Glutamatergic neuron (in vitro differentiated cells): ENCODE measurements around the gene ATF7. TPM values are rescaled to one million over a fixed set of nuclear protein-coding genes. Genes with fewer than 3 reads are reported as not detected.

Experiments used
- DNase-seq: peaks from one replicate; pipeline ENCODE4 v3.0.0; 2022
- H3K27ac Mint-ChIP-seq: one replicate; pipeline ENCODE4 v1.8.0; 2020; ENCODE audit warnings: mild to moderate bottlenecking, mixed read lengths, inconsistent platforms; ENCODE audit not compliant: unreplicated experiment
- H3K27me3 Mint-ChIP-seq: one replicate; pipeline ENCODE4 v1.8.0; 2020; ENCODE audit warnings: mild to moderate bottlenecking, moderate library complexity, mixed read lengths, inconsistent platforms; ENCODE audit not compliant: unreplicated experiment
- H3K36me3 Mint-ChIP-seq: one replicate; pipeline ENCODE4 v1.8.0; 2020; ENCODE audit warnings: mild to moderate bottlenecking, mixed read lengths, inconsistent platforms; ENCODE audit not compliant: unreplicated experiment
- H3K4me1 Mint-ChIP-seq: one replicate; pipeline ENCODE4 v1.8.0; 2020; ENCODE audit warnings: mild to moderate bottlenecking, low read depth, mixed read lengths, inconsistent platforms; ENCODE audit not compliant: unreplicated experiment
- H3K4me3 Mint-ChIP-seq: one replicate; pipeline ENCODE4 v1.8.0; 2020; ENCODE audit warnings: mild to moderate bottlenecking, mixed read lengths, inconsistent platforms; ENCODE audit not compliant: unreplicated experiment
- H3K9me3 Mint-ChIP-seq: one replicate; pipeline ENCODE4 v1.8.0; 2020; ENCODE audit warnings: mild to moderate bottlenecking, moderate library complexity, mixed read lengths, inconsistent platforms; ENCODE audit not compliant: unreplicated experiment
- CTCF ChIP-seq: fragments of 200-600 bp; sonication (generic); IDR thresholded peaks from one replicate; pipeline ENCODE4 v1.5.0; 2021; ENCODE audit not compliant: partially characterized antibody, unreplicated experiment
- total RNA-seq: library from RNA; stranded (reverse); fragmentation: NEBNext Ultra II Directional; extraction: Animal tissue kit (Norgen Biotek cat#: 25700); gene quantifications from one replicate; pipeline ENCODE4 v1.2.1, GENCODE V29; 2021; ENCODE audit not compliant: unreplicated experiment

ATF7 gene
- total RNA-seq, 1 donor from 2014 or later = 36.0 TPM

GRCh38 chr12:53462935-53463334, 163.2 kb downstream of the ATF7 start:
- no peak for DNase-seq
- H3K27ac Mint-ChIP-seq = no peak overlapping the region

GRCh38 chr12:53461591-53461990, 164.6 kb downstream of the ATF7 start:
- H3K36me3 Mint-ChIP-seq = no peaks in the 10 kb centered on the region
- no peak for TF ChIP-seq CTCF
- no peak overlapping the region for H3K27ac Mint-ChIP-seq
- H3K9me3 Mint-ChIP-seq = no peaks in the 10 kb centered on the region
- H3K27me3 Mint-ChIP-seq = peaks cover 4% of the 10 kb centered on the region
- DNase-seq = no peak
- peaks cover 6% of the 10 kb centered on the region for H3K4me1 Mint-ChIP-seq
- no peak overlapping the region for H3K4me3 Mint-ChIP-seq

More at GRCh38 chr12:53462935-53463334, 163.2 kb downstream of the ATF7 start:
- H3K4me1 Mint-ChIP-seq = peaks cover 6% of the 10 kb centered on the region
- no peak for TF ChIP-seq CTCF
- H3K36me3 Mint-ChIP-seq = no peaks in the 10 kb centered on the region
- H3K9me3 Mint-ChIP-seq = no peaks in the 10 kb centered on the region
- no peak overlapping the region for H3K4me3 Mint-ChIP-seq
- H3K27me3 Mint-ChIP-seq = peaks cover 6% of the 10 kb centered on the region

- no peaks in the 10 kb centered on the region for H3K36me3 Mint-ChIP-seq
- no peaks in the 10 kb centered on the region for H3K9me3 Mint-ChIP-seq
- DNase-seq = no peak
- no peak for TF ChIP-seq CTCF
- peaks cover 3% of the 10 kb centered on the region for H3K4me1 Mint-ChIP-seq
- no peak overlapping the region for H3K27ac Mint-ChIP-seq
- no peak overlapping the region for H3K4me3 Mint-ChIP-seq
- H3K27me3 Mint-ChIP-seq = peaks cover 4% of the 10 kb centered on the region
These were observed 165.1 kb downstream of the ATF7 start for GRCh38 chr12:53461059-53461458.

- Mint-ChIP-seq H3K27me3 (peaks cover 2% of the 10 kb centered on the region), H3K36me3 (no peaks in the 10 kb centered on the region), H3K4me3 (no peak overlapping the region)
These were observed 167.1 kb downstream of the ATF7 start for GRCh38 chr12:53459097-53459496.

More at GRCh38 chr12:53459097-53459496, 167.1 kb downstream of the ATF7 start:
- no peak overlapping the region for H3K27ac Mint-ChIP-seq
- H3K9me3 Mint-ChIP-seq = no peaks in the 10 kb centered on the region
- no peak for TF ChIP-seq CTCF
- H3K4me1 Mint-ChIP-seq = peaks cover 10% of the 10 kb centered on the region
- DNase-seq = no peak

Other genes with a start within 250 kb of the ATF7 start
- gene SP1, start 246.2 kb downstream of the ATF7 start, total RNA-seq = 34.8 TPM
- gene AMHR2, start 202.5 kb downstream of the ATF7 start, total RNA-seq = not detected
- gene PRR13, start 184.6 kb downstream of the ATF7 start, total RNA-seq = 105 TPM
- 1,170 TPM for gene PCBP2, start 174.3 kb downstream of the ATF7 start, total RNA-seq
- 94.2 TPM for gene MAP3K12, start 126.9 kb downstream of the ATF7 start, total RNA-seq
- gene TARBP2, start 125.1 kb downstream of the ATF7 start, total RNA-seq = 49.0 TPM
- not detected for gene NPFF, start 118.9 kb downstream of the ATF7 start, total RNA-seq
- gene ATP5MC2, start 49.7 kb upstream of the ATF7 start, total RNA-seq = 283 TPM
- 151 TPM for gene CALCOCO1, start 101.1 kb upstream of the ATF7 start, total RNA-seq
- not detected for gene CISTR, start 125.6 kb upstream of the ATF7 start, total RNA-seq